HEK293T (cell line): ENCODE results near the gene CUBN.

Experiments
- BHLHE40 ChIP-seq: fragments of 450-650 bp; IDR thresholded peaks from 2 replicates; pipeline ENCODE4 v1.6.1; 2016; ENCODE audit warnings: mild to moderate bottlenecking, moderate library complexity, borderline replicate concordance
- FOXM1 ChIP-seq: fragments of 450-650 bp; IDR thresholded peaks from 2 replicates; pipeline ENCODE4 v1.6.1; 2017; ENCODE audit warnings: mild to moderate bottlenecking, borderline replicate concordance
- L3MBTL2 ChIP-seq: fragments of 450-650 bp; conservative IDR thresholded peaks from 2 replicates; pipeline ENCODE4 v1.6.1; 2016; ENCODE audit warnings: mild to moderate bottlenecking
- PKNOX1 ChIP-seq: fragments of 450-650 bp; IDR thresholded peaks from 2 replicates; pipeline ENCODE4 v1.6.1; 2016

- TF ChIP-seq BHLHE40 (no peak), PKNOX1 (no peak), FOXM1 (no peak), L3MBTL2 (no peak)
These were observed 143.0 kb downstream of the CUBN start for GRCh38 chr10:16986406-16987205.
